Measurements from ENCODE around the gene CYP3A5.

Gene CYP3A5

GRCh38 chr7:99615989-99616358, 63.8 kb downstream of the CYP3A5 start:
- peak; percentile 6 for DNase-seq (ENCODE audit: low spot score)

GRCh38 chr7:99614495-99614894, 65.3 kb downstream of the CYP3A5 start:
- DNase-seq (ENCODE audit: low spot score), result no peak

DNA sequence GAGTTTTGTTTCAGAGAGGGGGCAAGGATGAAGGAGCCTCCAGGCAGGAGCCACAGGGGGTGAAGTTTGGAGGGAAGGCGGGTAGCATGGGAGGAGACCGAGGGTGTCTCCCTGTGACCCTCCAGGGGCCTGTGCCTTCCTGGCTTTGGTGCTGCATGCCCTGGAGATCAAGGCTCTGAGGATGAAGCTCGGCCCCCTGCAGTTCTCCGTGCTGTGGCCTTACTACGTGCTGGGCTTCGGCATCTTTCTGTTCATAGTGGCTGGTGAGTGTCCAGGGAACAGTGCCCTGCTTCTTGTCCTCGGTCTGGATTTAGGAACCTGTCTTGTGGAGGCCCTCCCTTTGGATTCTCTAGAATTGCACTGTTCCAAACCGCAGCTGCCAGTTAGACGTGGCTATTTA, 72.2 kb downstream of the CYP3A5 start:
- no peak for DNase-seq (ENCODE audit: low spot score)

- no peak for DNase-seq (ENCODE audit: low spot score)
Measured at GRCh38 chr7:99606531-99606930, 73.3 kb downstream of the CYP3A5 start.

GRCh38 chr7:99605527-99605926, 74.3 kb downstream of the CYP3A5 start:
- no peak for DNase-seq (ENCODE audit: low spot score)

DNA sequence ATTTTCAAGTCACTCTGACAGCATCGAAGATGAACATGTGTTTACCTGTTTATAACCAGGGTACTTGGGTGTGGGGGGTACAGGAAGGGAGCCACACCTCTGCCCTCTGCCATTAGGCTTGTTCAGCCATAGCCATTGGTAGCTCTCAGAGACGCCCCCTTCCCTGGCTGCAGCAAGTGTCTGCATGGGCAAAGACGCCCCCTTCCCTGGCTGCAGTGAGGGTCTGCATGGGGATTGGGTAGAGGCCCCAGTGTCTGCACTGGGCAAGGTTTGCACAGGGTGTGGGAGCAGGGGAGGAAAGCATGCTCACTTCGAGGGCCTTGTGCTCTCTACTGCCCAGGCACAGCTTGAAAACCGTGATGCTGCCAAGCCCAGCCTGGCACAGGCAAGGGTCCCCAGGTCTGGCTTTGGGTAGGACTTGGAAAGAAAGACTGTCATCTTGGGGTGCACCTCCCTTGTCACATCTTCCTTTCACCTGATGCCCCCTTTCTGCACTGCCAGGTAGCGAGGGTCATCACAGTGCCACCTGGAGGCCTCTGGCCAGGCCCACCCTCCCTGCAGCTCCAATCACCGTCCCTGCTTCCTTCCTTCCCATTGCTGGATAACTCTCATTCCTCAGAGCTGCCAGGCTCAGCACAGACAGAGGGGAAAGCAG, 78.0 kb downstream of the CYP3A5 start:
- no peak for DNase-seq (ENCODE audit: low spot score)

DNA sequence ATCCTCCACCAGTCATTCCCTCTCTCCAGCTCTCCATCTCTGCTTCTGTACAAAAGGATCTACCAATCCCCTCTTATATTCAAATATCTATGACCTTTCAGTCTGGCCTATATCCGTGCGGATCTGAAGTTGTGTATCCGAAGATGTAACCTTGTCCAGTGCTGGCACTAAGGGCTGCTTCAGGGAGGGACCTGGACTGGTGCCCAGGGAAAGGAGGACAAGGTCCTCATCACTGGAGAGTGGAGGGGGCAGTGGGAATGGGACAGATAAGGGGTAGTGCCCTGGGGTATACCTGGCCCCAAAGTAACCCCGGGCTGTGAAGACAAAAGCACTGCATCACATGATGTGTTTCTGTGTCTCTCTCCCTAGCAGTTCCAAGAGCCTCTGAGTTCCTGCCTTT, 80.0 kb downstream of the CYP3A5 start:
- no peak for DNase-seq (ENCODE audit: low spot score)
